Smooth muscle cell (in vitro differentiated cells): Measurements from ENCODE around the gene MXRA8. TPM values are rescaled to one million over a fixed set of nuclear protein-coding genes. Genes with fewer than 3 reads are reported as not detected.

ENCODE experiments used
- DNase-seq: peaks from one replicate; lab custom pipeline; 2025; ENCODE audit not compliant: unreplicated experiment; lab: John Stamatoyannopoulos, UW
- H2AFZ ChIP-seq: fragments of 200-600 bp; sonication (generic); 2 replicates; pipeline ENCODE4 v1.6.0; 2016; ENCODE audit warnings: antibody characterized with exemption, low read depth, mild to moderate bottlenecking
- H3F3A ChIP-seq: fragments of 200-600 bp; sonication (generic); 2 replicates; pipeline ENCODE4 v1.6.0; 2017; ENCODE audit warnings: antibody characterized with exemption, low read depth
- H3K27ac ChIP-seq: fragments of 200-600 bp; sonication (generic); 2 replicates; pipeline ENCODE4 v1.5.1; 2016; ENCODE audit warnings: low read depth, mild to moderate bottlenecking
- H3K27me3 ChIP-seq: fragments of 200-600 bp; sonication (generic); 2 replicates; pipeline ENCODE4 v1.6.1; 2016; ENCODE audit warnings: low read depth, mild to moderate bottlenecking
- H3K36me3 ChIP-seq: fragments of 200-600 bp; sonication (generic); 2 replicates; pipeline ENCODE4 v1.5.1; 2016; ENCODE audit warnings: low read depth
- H3K4me1 ChIP-seq: fragments of 200-600 bp; sonication (generic); 2 replicates; pipeline ENCODE4 v1.5.1; 2016; ENCODE audit warnings: low read depth
- H3K4me2 ChIP-seq: fragments of 200-600 bp; sonication (generic); 2 replicates; pipeline ENCODE4 v1.6.0; 2016; ENCODE audit warnings: mild to moderate bottlenecking
- H3K4me3 ChIP-seq: fragments of 200-600 bp; sonication (generic); 2 replicates; pipeline ENCODE4 v1.5.1; 2016; ENCODE audit warnings: mild to moderate bottlenecking
- H3K79me2 ChIP-seq: fragments of 200-600 bp; sonication (generic); 2 replicates; pipeline ENCODE4 v1.6.0; 2016; ENCODE audit warnings: low read depth, mild to moderate bottlenecking
- H3K9ac ChIP-seq: fragments of 200-600 bp; sonication (generic); 2 replicates; pipeline ENCODE4 v1.6.0; 2016; ENCODE audit warnings: low read depth
- H3K9me3 ChIP-seq: fragments of 200-600 bp; sonication (generic); replicated peaks from 2 replicates; pipeline ENCODE4 v1.5.1; 2016; ENCODE audit warnings: low read depth
- H4K20me1 ChIP-seq: fragments of 200-600 bp; sonication (generic); 2 replicates; pipeline ENCODE4 v1.6.0; 2016; ENCODE audit warnings: low read depth
- WGBS: methylation state at CpG from one replicate; pipeline ENCODE4 v1.1.7; 2016; ENCODE audit warnings: low lambda C conversion rate; 5-methylcytosine and 5-hydroxymethylcytosine counted together
- polyA plus RNA-seq: library from polyadenylated mRNA; unstranded; fragments of >200 nt; fragmentation: Nextera tagmentation; extraction: Ambion mirVana; gene quantifications from 2 replicates; pipeline ENCODE4 v1.2.1, GENCODE V29; 2016
- total RNA-seq: library from RNA; depleted of rRNA; stranded (reverse); fragments of >200 nt; gene quantifications from 2 replicates; pipeline ENCODE4 v1.2.3, GENCODE V29; 2014
- TF ChIP-seq, protein P1 (sequence below): fragments of 200-600 bp; sonication (generic); IDR thresholded peaks from 2 replicates; pipeline ENCODE4 v1.5.1; 2017; ENCODE audit warnings: borderline replicate concordance, mild to moderate bottlenecking, antibody characterized with exemption; ENCODE audit not compliant: insufficient read depth, poor library complexity, severe bottlenecking

MXRA8 gene
- total and polyA plus RNA-seq, 2 experiments from 2014 or later, result 266 to 597 TPM

DNA sequence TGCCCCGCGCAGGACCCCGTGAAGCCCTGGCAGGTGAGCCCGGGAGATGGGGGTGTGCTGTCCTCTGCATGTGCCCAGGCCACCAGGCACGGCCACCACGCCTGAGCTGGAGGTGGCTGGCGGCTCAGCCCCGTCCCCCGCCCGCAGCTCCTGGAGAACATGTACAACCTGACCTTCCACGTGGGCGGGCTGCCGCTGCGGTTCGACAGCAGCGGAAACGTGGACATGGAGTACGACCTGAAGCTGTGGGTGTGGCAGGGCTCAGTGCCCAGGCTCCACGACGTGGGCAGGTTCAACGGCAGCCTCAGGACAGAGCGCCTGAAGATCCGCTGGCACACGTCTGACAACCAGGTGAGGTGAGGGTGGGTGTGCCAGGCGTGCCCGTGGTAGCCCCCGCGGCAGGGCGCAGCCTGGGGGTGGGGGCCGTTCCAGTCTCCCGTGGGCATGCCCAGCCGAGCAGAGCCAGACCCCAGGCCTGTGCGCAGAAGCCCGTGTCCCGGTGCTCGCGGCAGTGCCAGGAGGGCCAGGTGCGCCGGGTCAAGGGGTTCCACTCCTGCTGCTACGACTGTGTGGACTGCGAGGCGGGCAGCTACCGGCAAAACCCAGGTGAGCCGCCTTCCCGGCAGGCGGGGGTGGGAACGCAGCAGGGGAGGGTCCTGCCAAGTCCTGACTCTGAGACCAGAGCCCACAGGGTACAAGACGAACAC, 25.4 kb downstream of the MXRA8 start:
- peaks cover 16% of the 10 kb centered on the region for H4K20me1 ChIP-seq
- H3K4me1 ChIP-seq, result peaks cover 7% of the 10 kb centered on the region
- H3K27me3 ChIP-seq, result no peaks in the 10 kb centered on the region
- no peaks in the 10 kb centered on the region for H3K79me2 ChIP-seq
- no peak for DNase-seq
- no peaks in the 10 kb centered on the region for H3K36me3 ChIP-seq
- no peak overlapping the region for H3K4me2 ChIP-seq
- H3K27ac ChIP-seq, result no peak overlapping the region
- WGBS, result 89% methylated on average over 39 of the region's 48 CpGs
- TF ChIP-seq, protein P1, sequence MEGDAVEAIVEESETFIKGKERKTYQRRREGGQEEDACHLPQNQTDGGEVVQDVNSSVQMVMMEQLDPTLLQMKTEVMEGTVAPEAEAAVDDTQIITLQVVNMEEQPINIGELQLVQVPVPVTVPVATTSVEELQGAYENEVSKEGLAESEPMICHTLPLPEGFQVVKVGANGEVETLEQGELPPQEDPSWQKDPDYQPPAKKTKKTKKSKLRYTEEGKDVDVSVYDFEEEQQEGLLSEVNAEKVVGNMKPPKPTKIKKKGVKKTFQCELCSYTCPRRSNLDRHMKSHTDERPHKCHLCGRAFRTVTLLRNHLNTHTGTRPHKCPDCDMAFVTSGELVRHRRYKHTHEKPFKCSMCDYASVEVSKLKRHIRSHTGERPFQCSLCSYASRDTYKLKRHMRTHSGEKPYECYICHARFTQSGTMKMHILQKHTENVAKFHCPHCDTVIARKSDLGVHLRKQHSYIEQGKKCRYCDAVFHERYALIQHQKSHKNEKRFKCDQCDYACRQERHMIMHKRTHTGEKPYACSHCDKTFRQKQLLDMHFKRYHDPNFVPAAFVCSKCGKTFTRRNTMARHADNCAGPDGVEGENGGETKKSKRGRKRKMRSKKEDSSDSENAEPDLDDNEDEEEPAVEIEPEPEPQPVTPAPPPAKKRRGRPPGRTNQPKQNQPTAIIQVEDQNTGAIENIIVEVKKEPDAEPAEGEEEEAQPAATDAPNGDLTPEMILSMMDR, result no peak
- H3F3A ChIP-seq, result no peaks in the 10 kb centered on the region
- no peak overlapping the region for H2AFZ ChIP-seq
- no peaks in the 10 kb centered on the region for H3K9me3 ChIP-seq
- no peak overlapping the region for H3K4me3 ChIP-seq
- H3K9ac ChIP-seq, result no peak overlapping the region

DNA sequence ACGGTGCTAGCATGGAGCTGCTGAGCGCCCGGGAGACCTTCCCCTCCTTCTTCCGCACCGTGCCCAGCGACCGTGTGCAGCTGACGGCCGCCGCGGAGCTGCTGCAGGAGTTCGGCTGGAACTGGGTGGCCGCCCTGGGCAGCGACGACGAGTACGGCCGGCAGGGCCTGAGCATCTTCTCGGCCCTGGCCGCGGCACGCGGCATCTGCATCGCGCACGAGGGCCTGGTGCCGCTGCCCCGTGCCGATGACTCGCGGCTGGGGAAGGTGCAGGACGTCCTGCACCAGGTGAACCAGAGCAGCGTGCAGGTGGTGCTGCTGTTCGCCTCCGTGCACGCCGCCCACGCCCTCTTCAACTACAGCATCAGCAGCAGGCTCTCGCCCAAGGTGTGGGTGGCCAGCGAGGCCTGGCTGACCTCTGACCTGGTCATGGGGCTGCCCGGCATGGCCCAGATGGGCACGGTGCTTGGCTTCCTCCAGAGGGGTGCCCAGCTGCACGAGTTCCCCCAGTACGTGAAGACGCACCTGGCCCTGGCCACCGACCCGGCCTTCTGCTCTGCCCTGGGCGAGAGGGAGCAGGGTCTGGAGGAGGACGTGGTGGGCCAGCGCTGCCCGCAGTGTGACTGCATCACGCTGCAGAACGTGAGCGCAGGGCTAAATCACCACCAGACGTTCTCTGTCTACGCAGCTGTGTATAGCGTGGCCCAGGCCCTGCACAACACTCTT, 26.2 kb downstream of the MXRA8 start:
- H3K9me3 ChIP-seq, result no peaks in the 10 kb centered on the region
- no peaks in the 10 kb centered on the region for H3K36me3 ChIP-seq
- H3K4me2 ChIP-seq, result no peak overlapping the region
- H3K27ac ChIP-seq, result no peak overlapping the region
- H2AFZ ChIP-seq, result no peak overlapping the region
- H4K20me1 ChIP-seq, result peaks cover 16% of the 10 kb centered on the region
- no peak for DNase-seq
- H3F3A ChIP-seq, result no peaks in the 10 kb centered on the region
- TF ChIP-seq, protein P1, result no peak
- H3K27me3 ChIP-seq, result no peaks in the 10 kb centered on the region
- WGBS, result 93% methylated on average over 51 of the region's 57 CpGs
- no peak overlapping the region for H3K4me3 ChIP-seq
- no peaks in the 10 kb centered on the region for H3K79me2 ChIP-seq
- peaks cover 7% of the 10 kb centered on the region for H3K4me1 ChIP-seq
- no peak overlapping the region for H3K9ac ChIP-seq

DNA sequence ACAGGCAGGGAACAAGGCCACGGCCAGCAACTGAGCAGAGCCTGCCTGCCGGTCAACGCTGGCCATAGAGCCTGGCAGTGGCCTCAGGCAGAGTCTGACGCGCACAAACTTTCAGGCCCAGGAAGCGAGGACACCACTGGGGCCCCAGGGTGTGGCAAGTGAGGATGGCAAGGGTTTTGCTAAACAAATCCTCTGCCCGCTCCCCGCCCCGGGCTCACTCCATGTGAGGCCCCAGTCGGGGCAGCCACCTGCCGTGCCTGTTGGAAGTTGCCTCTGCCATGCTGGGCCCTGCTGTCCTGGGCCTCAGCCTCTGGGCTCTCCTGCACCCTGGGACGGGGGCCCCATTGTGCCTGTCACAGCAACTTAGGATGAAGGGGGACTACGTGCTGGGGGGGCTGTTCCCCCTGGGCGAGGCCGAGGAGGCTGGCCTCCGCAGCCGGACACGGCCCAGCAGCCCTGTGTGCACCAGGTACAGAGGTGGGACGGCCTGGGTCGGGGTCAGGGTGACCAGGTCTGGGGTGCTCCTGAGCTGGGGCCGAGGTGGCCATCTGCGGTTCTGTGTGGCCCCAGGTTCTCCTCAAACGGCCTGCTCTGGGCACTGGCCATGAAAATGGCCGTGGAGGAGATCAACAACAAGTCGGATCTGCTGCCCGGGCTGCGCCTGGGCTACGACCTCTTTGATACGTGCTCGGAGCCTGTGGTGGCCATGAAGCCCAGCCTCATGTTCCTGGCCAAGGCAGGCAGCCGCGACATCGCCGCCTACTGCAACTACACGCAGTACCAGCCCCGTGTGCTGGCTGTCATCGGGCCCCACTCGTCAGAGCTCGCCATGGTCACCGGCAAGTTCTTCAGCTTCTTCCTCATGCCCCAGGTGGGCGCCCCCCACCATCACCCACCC, 27.0 kb downstream of the MXRA8 start, which contains the start of gene TAS1R3:
TAS1R3 (plus strand) TSS at position 213 of the 898 bp plus-strand sequence; CDS start at position 279, 66 bp downstream.
- DNase-seq, result no peak
- WGBS, result 88% methylated on average over 36 of the region's 41 CpGs
- Histone ChIP-seq H3K9ac (no peak within 1 kb of the TSS), H3F3A (no peaks in the 10 kb centered on the region), H3K27ac (no peak within 1 kb of the TSS), H3K4me1 (peaks cover 7% of the 10 kb centered on the region), H3K27me3 (no peaks in the 10 kb centered on the region), H4K20me1 (peaks cover 24% of the 10 kb centered on the region), H3K4me2 (peak within 1 kb of the TSS; percentile 72), H2AFZ (no peak within 1 kb of the TSS), H3K4me3 (no peak within 1 kb of the TSS), H3K36me3 (no peaks in the 10 kb centered on the region), H3K79me2 (peaks cover 8% of the 10 kb centered on the region), H3K9me3 (no peaks in the 10 kb centered on the region)
- TF ChIP-seq, protein P1, result no peak
